Measurements from ENCODE around the gene STX5.

- no peak for TF ChIP-seq POLR2A (IDR thresholded peaks at IDR 0.05; ENCODE audit: low read depth, low read length)
- TF ChIP-seq TAF1 (IDR thresholded peaks at IDR 0.05; ENCODE audit: borderline replicate concordance, low read depth, low read length) = no peak
- no peak for TF ChIP-seq POLR2AphosphoS5 (IDR thresholded peaks at IDR 0.05; ENCODE audit: low read depth, low read length)
These were observed 30.8 kb downstream of the STX5 start for GRCh38 chr11:62801071-62801470.
